ENCODE data around the gene GPR35.
"Not testable (repeated sequence)": the region's sequence is repeated elsewhere in the genome, so short reads cannot be mapped to it uniquely, and the experiment has no call there.

Gene GPR35

GRCh38 chr2:240649331-240649730 is 24.1 kb downstream of the GPR35 start:
- Histone ChIP-seq H3K4me3 (ENCODE audit: extremely low read depth, insufficient read depth, low read length, poor library complexity, severe bottlenecking) (no peak overlapping the region), H3K36me3 (ENCODE audit: control insufficient read depth, insufficient read depth, low read length) (no peaks in the 10 kb centered on the region), H3K4me1 (ENCODE audit: control insufficient read depth, insufficient read depth, low read length, poor library complexity, severe bottlenecking) (no peaks in the 10 kb centered on the region), H3K9me3 (ENCODE audit: control insufficient read depth, low read length) (peaks cover 7% of the 10 kb centered on the region), H3K27ac (ENCODE audit: low read depth, low read length, severe bottlenecking) (no peak overlapping the region)
- WGBS, 2 experiments (ENCODE audit: insufficient coverage in 2 of 2), result 56 to 73% methylated on average over 4 to 6 of the region's 7 CpGs

- no peaks in the 10 kb centered on the region for H3K36me3 ChIP-seq (ENCODE audit: control insufficient read depth, insufficient read depth, low read length)
- 92 to 96% methylated on average over 10 to 11 of the region's 13 CpGs for WGBS, 2 experiments (ENCODE audit: insufficient coverage in 2 of 2)
- H3K9me3 ChIP-seq (ENCODE audit: control insufficient read depth, low read length), result peaks cover 7% of the 10 kb centered on the region
- no peak overlapping the region for H3K27ac ChIP-seq (ENCODE audit: low read depth, low read length, severe bottlenecking)
- no peak overlapping the region for H3K4me3 ChIP-seq (ENCODE audit: extremely low read depth, insufficient read depth, low read length, poor library complexity, severe bottlenecking)
- H3K4me1 ChIP-seq (ENCODE audit: control insufficient read depth, insufficient read depth, low read length, poor library complexity, severe bottlenecking), result no peaks in the 10 kb centered on the region
Observed at GRCh38 chr2:240650254-240650965, 25.1 kb downstream of the GPR35 start.

- Histone ChIP-seq H3K27ac (ENCODE audit: low read depth, low read length, severe bottlenecking) (no peak overlapping the region), H3K4me3 (ENCODE audit: extremely low read depth, insufficient read depth, low read length, poor library complexity, severe bottlenecking) (no peak overlapping the region), H3K36me3 (ENCODE audit: control insufficient read depth, insufficient read depth, low read length) (no peaks in the 10 kb centered on the region), H3K9me3 (ENCODE audit: control insufficient read depth, low read length) (peaks cover 7% of the 10 kb centered on the region), H3K4me1 (ENCODE audit: control insufficient read depth, insufficient read depth, low read length, poor library complexity, severe bottlenecking) (no peaks in the 10 kb centered on the region)
- WGBS, 2 experiments (ENCODE audit: insufficient coverage in 2 of 2), result 80 to 82% methylated on average over 1 to 2 of the region's 3 CpGs
Observed at GRCh38 chr2:240651185-240651584, 25.9 kb downstream of the GPR35 start.

- 70 to 81% methylated on average over 5 of the region's 10 CpGs for WGBS, 2 experiments (ENCODE audit: insufficient coverage in 2 of 2)
- no peaks in the 10 kb centered on the region for H3K36me3 ChIP-seq (ENCODE audit: control insufficient read depth, insufficient read depth, low read length)
- H3K4me1 ChIP-seq (ENCODE audit: control insufficient read depth, insufficient read depth, low read length, poor library complexity, severe bottlenecking), result no peaks in the 10 kb centered on the region
- no peak overlapping the region for H3K4me3 ChIP-seq (ENCODE audit: extremely low read depth, insufficient read depth, low read length, poor library complexity, severe bottlenecking)
- no peak overlapping the region for H3K27ac ChIP-seq (ENCODE audit: low read depth, low read length, severe bottlenecking)
- H3K9me3 ChIP-seq (ENCODE audit: control insufficient read depth, low read length), result peaks cover 5% of the 10 kb centered on the region
Observed at GRCh38 chr2:240655931-240656886, 30.9 kb downstream of the GPR35 start.

- not testable (repeated sequence) for H3K36me3 ChIP-seq (ENCODE audit: control insufficient read depth, insufficient read depth, low read length); H3K27ac ChIP-seq (ENCODE audit: low read depth, low read length, severe bottlenecking); H3K4me1 ChIP-seq (ENCODE audit: control insufficient read depth, insufficient read depth, low read length, poor library complexity, severe bottlenecking); H3K4me3 ChIP-seq (ENCODE audit: extremely low read depth, insufficient read depth, low read length, poor library complexity, severe bottlenecking); H3K9me3 ChIP-seq (ENCODE audit: control insufficient read depth, low read length)
- 87 to 100% methylated on average over 2 to 3 of the region's 7 CpGs for WGBS, 2 experiments (ENCODE audit: insufficient coverage in 2 of 2)
Observed at GRCh38 chr2:240659883-240660282, 34.6 kb downstream of the GPR35 start.

- H3K36me3 ChIP-seq (ENCODE audit: control insufficient read depth, insufficient read depth, low read length), result no peaks in the 10 kb centered on the region
- 74 to 92% methylated on average over 2 to 3 of the region's 3 CpGs for WGBS, 2 experiments (ENCODE audit: insufficient coverage in 2 of 2)
- H3K27ac ChIP-seq (ENCODE audit: low read depth, low read length, severe bottlenecking), result no peak overlapping the region
- H3K4me3 ChIP-seq (ENCODE audit: extremely low read depth, insufficient read depth, low read length, poor library complexity, severe bottlenecking), result no peak overlapping the region
- H3K4me1 ChIP-seq (ENCODE audit: control insufficient read depth, insufficient read depth, low read length, poor library complexity, severe bottlenecking), result no peaks in the 10 kb centered on the region
- H3K9me3 ChIP-seq (ENCODE audit: control insufficient read depth, low read length), result no peaks in the 10 kb centered on the region
Observed at GRCh38 chr2:240662681-240663080, 37.4 kb downstream of the GPR35 start.

- 43 to 100% methylated on average over 1 to 4 of the region's 6 CpGs for WGBS, 2 experiments (ENCODE audit: insufficient coverage in 2 of 2)
- Histone ChIP-seq H3K27ac (ENCODE audit: low read depth, low read length, severe bottlenecking) (no peak overlapping the region), H3K4me3 (ENCODE audit: extremely low read depth, insufficient read depth, low read length, poor library complexity, severe bottlenecking) (no peak overlapping the region), H3K36me3 (ENCODE audit: control insufficient read depth, insufficient read depth, low read length) (no peaks in the 10 kb centered on the region), H3K9me3 (ENCODE audit: control insufficient read depth, low read length) (no peaks in the 10 kb centered on the region), H3K4me1 (ENCODE audit: control insufficient read depth, insufficient read depth, low read length, poor library complexity, severe bottlenecking) (no peaks in the 10 kb centered on the region)
Observed at GRCh38 chr2:240663546-240664190, 38.4 kb downstream of the GPR35 start.

- H3K36me3 ChIP-seq (ENCODE audit: control insufficient read depth, insufficient read depth, low read length), result no peaks in the 10 kb centered on the region
- no peak overlapping the region for H3K4me3 ChIP-seq (ENCODE audit: extremely low read depth, insufficient read depth, low read length, poor library complexity, severe bottlenecking)
- no peak overlapping the region for H3K27ac ChIP-seq (ENCODE audit: low read depth, low read length, severe bottlenecking)
- no peaks in the 10 kb centered on the region for H3K9me3 ChIP-seq (ENCODE audit: control insufficient read depth, low read length)
- WGBS, 2 experiments (ENCODE audit: insufficient coverage in 2 of 2), result 83% methylated on average over 1 of the region's 1 CpG; no CpG with 5 or more reads in 1 of the 2 experiments
- no peaks in the 10 kb centered on the region for H3K4me1 ChIP-seq (ENCODE audit: control insufficient read depth, insufficient read depth, low read length, poor library complexity, severe bottlenecking)
Observed at GRCh38 chr2:240664622-240665021, 39.3 kb downstream of the GPR35 start.

GRCh38 chr2:240670402-240670801 is 45.1 kb downstream of the GPR35 start:
- no peaks in the 10 kb centered on the region for H3K4me1 ChIP-seq (ENCODE audit: control insufficient read depth, insufficient read depth, low read length, poor library complexity, severe bottlenecking)
- H3K27ac ChIP-seq (ENCODE audit: low read depth, low read length, severe bottlenecking), result no peak overlapping the region
- no peaks in the 10 kb centered on the region for H3K36me3 ChIP-seq (ENCODE audit: control insufficient read depth, insufficient read depth, low read length)
- no peak overlapping the region for H3K4me3 ChIP-seq (ENCODE audit: extremely low read depth, insufficient read depth, low read length, poor library complexity, severe bottlenecking)
- 73 to 88% methylated on average over 6 to 7 of the region's 7 CpGs for WGBS, 2 experiments (ENCODE audit: insufficient coverage in 2 of 2)
- H3K9me3 ChIP-seq (ENCODE audit: control insufficient read depth, low read length), result no peaks in the 10 kb centered on the region

- no peaks in the 10 kb centered on the region for H3K4me1 ChIP-seq (ENCODE audit: control insufficient read depth, insufficient read depth, low read length, poor library complexity, severe bottlenecking)
- H3K9me3 ChIP-seq (ENCODE audit: control insufficient read depth, low read length), result no peaks in the 10 kb centered on the region
- WGBS, 2 experiments (ENCODE audit: insufficient coverage in 2 of 2), result 89 to 91% methylated on average over 3 to 4 of the region's 4 CpGs
- H3K4me3 ChIP-seq (ENCODE audit: extremely low read depth, insufficient read depth, low read length, poor library complexity, severe bottlenecking), result no peak overlapping the region
- H3K27ac ChIP-seq (ENCODE audit: low read depth, low read length, severe bottlenecking), result no peak overlapping the region
- H3K36me3 ChIP-seq (ENCODE audit: control insufficient read depth, insufficient read depth, low read length), result no peaks in the 10 kb centered on the region
Observed at GRCh38 chr2:240670950-240671349, 45.7 kb downstream of the GPR35 start.
